Caco-2 (cell line): ENCODE data around the gene FLT4. TPM values are rescaled to one million over a fixed set of nuclear protein-coding genes. Genes with fewer than 3 reads are reported as not detected.

Source experiments
- BruUV-seq: library from RNA; stranded (reverse); fragments of 400-500 nt; replicated peaks from 2 replicates; lab custom pipeline; 2021; lab: Mats Ljungman, UMichigan
- CTCF ChIA-PET: fragments of 300-600 bp; sonication (Branson Sonifier 250); formaldehyde crosslinking; loops from one replicate; lab custom pipeline; 2022; ENCODE audit warnings: antibody characterized with exemption; lab: Charles Lee
- POLR2A ChIA-PET: fragments of 300-600 bp; sonication (Branson Sonifier 250); formaldehyde crosslinking; loops from one replicate; lab custom pipeline; 2022; ENCODE audit warnings: antibody characterized with exemption; lab: Charles Lee
- DNase-seq, 2 experiments: peaks; one replicate each; pipeline versions ENCODE4 v3.0.0 to v3.0.0-alpha.2; 2020 to 2022
- H3K27me3 ChIP-seq: replicated peaks from 2 replicates; pipeline ENCODE4 v1.6.0; 2011; ENCODE audit warnings: low read length; ENCODE audit not compliant: control insufficient read depth, insufficient read depth
- H3K36me3 ChIP-seq: 2 replicates; pipeline ENCODE4 v1.5.1; 2011; ENCODE audit warnings: low read length; ENCODE audit not compliant: control insufficient read depth, insufficient read depth
- H3K4me1 ChIP-seq: fragments of 250-450 bp; sonication (Bioruptor Pico); 2 replicates; pipeline ENCODE4 v1.5.1; 2020; ENCODE audit warnings: mild to moderate bottlenecking
- H3K4me3 ChIP-seq: 2 replicates; pipeline ENCODE4 v1.5.1; 2011; ENCODE audit warnings: low read depth, mild to moderate bottlenecking, control low read depth, low read length
- H3K9me3 ChIP-seq: fragments of 250-450 bp; sonication (Bioruptor Pico); 2 replicates; pipeline ENCODE4 v1.5.1; 2020; ENCODE audit warnings: mild to moderate bottlenecking, moderate library complexity
- H3K27ac Mint-ChIP-seq: one replicate; pipeline ENCODE4 v1.8.0; 2022; ENCODE audit warnings: mixed read lengths; ENCODE audit not compliant: unreplicated experiment
- H3K27me3 Mint-ChIP-seq: one replicate; pipeline ENCODE4 v1.8.0; 2022; ENCODE audit warnings: mixed read lengths; ENCODE audit not compliant: insufficient read depth, unreplicated experiment
- H3K36me3 Mint-ChIP-seq: one replicate; pipeline ENCODE4 v1.8.0; 2022; ENCODE audit warnings: mild to moderate bottlenecking, mixed read lengths; ENCODE audit not compliant: insufficient read depth, unreplicated experiment
- H3K4me1 Mint-ChIP-seq: one replicate; pipeline ENCODE4 v1.8.0; 2022; ENCODE audit warnings: low read depth, mixed read lengths; ENCODE audit not compliant: unreplicated experiment
- H3K4me3 Mint-ChIP-seq: one replicate; pipeline ENCODE4 v1.8.0; 2022; ENCODE audit warnings: mild to moderate bottlenecking, moderate library complexity, mixed read lengths; ENCODE audit not compliant: unreplicated experiment
- H3K9me3 Mint-ChIP-seq: one replicate; pipeline ENCODE4 v1.8.0; 2022; ENCODE audit warnings: mixed read lengths; ENCODE audit not compliant: unreplicated experiment
- CTCF ChIP-seq, 2 experiments: fragments of 200-600 bp in 1 of 2; IDR thresholded peaks; 1 replicate in 1 of 2; 2 replicates in 1 of 2; pipeline versions ENCODE4 v1.5.1 to v1.8.0; 2011 to 2022; ENCODE audit warnings: antibody characterized with exemption in 1 of 2, control low read depth in 1 of 2, inconsistent platforms in 1 of 2, low read depth in 1 of 2, low read length in 1 of 2, mild to moderate bottlenecking in 1 of 2, moderate library complexity in 1 of 2; ENCODE audit not compliant: insufficient read depth in 1 of 2, severe bottlenecking in 1 of 2, unreplicated experiment in 1 of 2
- intact Hi-C: fragments of 100-400 bp; cut with micrococcal nuclease; formaldehyde crosslinking; loops from one replicate; pipeline ENCODE4 v1.10.0; 2022; ENCODE audit not compliant: unreplicated experiment
- total RNA-seq: library from RNA; stranded (reverse); gene quantifications from 2 replicates; pipeline ENCODE4 v1.2.3, GENCODE V29; 2022

The FLT4 gene
- total RNA-seq, 1 experiment from 2014 or later: not detected

DNA sequence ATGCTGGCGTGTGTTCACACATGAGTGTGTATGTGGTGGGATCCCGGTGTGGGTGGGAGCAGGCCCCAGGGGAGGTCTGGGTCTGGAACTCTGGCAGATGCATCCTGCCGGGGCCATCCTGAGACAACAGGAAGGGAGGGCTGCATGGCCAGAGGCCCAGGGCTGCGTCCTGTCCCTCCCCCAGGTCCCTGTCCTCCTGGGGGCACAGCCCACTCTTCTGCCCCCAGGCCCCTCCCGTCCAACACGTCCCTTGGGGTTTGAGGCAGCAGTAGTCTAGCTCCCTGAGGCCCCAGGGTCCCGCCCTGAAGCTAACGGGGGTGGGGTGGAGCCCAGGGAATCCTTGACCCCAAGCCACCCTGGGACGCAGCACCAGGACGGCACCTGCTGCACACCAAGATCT is 16.6 kb downstream of the FLT4 start:
- H3K9me3 ChIP-seq: no peaks in the 10 kb centered on the region
- ChIA-PET POLR2A (no interaction called here), CTCF (no interaction called here)
- no peak overlapping the region for H3K4me3 ChIP-seq
- intact Hi-C loops: no loop called here
- BruUV-seq: no TSS peak
- H3K27ac Mint-ChIP-seq: no peak overlapping the region
- no peak for TF ChIP-seq CTCF (IDR thresholded peaks at IDR 0.05; ENCODE audit: insufficient read depth in 1 of 2, low read depth in 1 of 2, low read length in 1 of 2, severe bottlenecking in 1 of 2, unreplicated experiment in 1 of 2)
- no peaks in the 10 kb centered on the region for H3K4me1 Mint-ChIP-seq
- H3K4me3 Mint-ChIP-seq: no peak overlapping the region
- peaks cover 5% of the 10 kb centered on the region for H3K27me3 Mint-ChIP-seq
- no peaks in the 10 kb centered on the region for H3K4me1 ChIP-seq
- H3K36me3 Mint-ChIP-seq: no peaks in the 10 kb centered on the region
- H3K27me3 ChIP-seq: no peaks in the 10 kb centered on the region
- DNase-seq: no peak
- H3K36me3 ChIP-seq: no peaks in the 10 kb centered on the region
- H3K9me3 Mint-ChIP-seq: no peaks in the 10 kb centered on the region

- Histone ChIP-seq H3K27me3 (no peaks in the 10 kb centered on the region), H3K36me3 (no peaks in the 10 kb centered on the region), H3K4me3 (no peak overlapping the region), H3K9me3 (no peaks in the 10 kb centered on the region), H3K4me1 (no peaks in the 10 kb centered on the region)
- Mint-ChIP-seq H3K27me3 (no peaks in the 10 kb centered on the region), H3K4me1 (no peaks in the 10 kb centered on the region), H3K27ac (no peak overlapping the region), H3K36me3 (no peaks in the 10 kb centered on the region), H3K4me3 (no peak overlapping the region), H3K9me3 (no peaks in the 10 kb centered on the region)
- ChIA-PET CTCF (no interaction called here), POLR2A (no interaction called here)
- no TSS peak for BruUV-seq
- TF ChIP-seq CTCF (IDR thresholded peaks at IDR 0.05; ENCODE audit: insufficient read depth in 1 of 2, low read depth in 1 of 2, low read length in 1 of 2, severe bottlenecking in 1 of 2, unreplicated experiment in 1 of 2): no peak
- intact Hi-C loops: no loop called here
- no peak for DNase-seq
Measured at GRCh38 chr5:180631549-180632383, 17.6 kb downstream of the FLT4 start.

GRCh38 chr5:180630426-180630825 is 19.0 kb downstream of the FLT4 start:
- H3K9me3 ChIP-seq: no peaks in the 10 kb centered on the region
- Mint-ChIP-seq H3K4me3 (no peak overlapping the region), H3K36me3 (no peaks in the 10 kb centered on the region), H3K9me3 (no peaks in the 10 kb centered on the region), H3K27ac (no peak overlapping the region), H3K27me3 (no peaks in the 10 kb centered on the region), H3K4me1 (no peaks in the 10 kb centered on the region)
- intact Hi-C loops: no loop called here
- DNase-seq: no peak
- H3K4me1 ChIP-seq: no peaks in the 10 kb centered on the region
- POLR2A ChIA-PET: no interaction called here
- H3K4me3 ChIP-seq: no peak overlapping the region
- BruUV-seq: no TSS peak
- TF ChIP-seq CTCF (IDR thresholded peaks at IDR 0.05; ENCODE audit: insufficient read depth in 1 of 2, low read depth in 1 of 2, low read length in 1 of 2, severe bottlenecking in 1 of 2, unreplicated experiment in 1 of 2): no peak
- H3K27me3 ChIP-seq: no peaks in the 10 kb centered on the region
- CTCF ChIA-PET: interaction anchor here (0.5 to 0.7 kb wide), 2 partner anchors 20 to 89 kb away, joined by 3 read pairs; no protein-coding TSS in a partner anchor
- H3K36me3 ChIP-seq: no peaks in the 10 kb centered on the region
